ENCODE results near the gene AVPR1B. TPM values are rescaled to one million over a fixed set of nuclear protein-coding genes. Genes with fewer than 3 reads are reported as not detected.

Gene AVPR1B
- total RNA-seq, result not detected

- ChIA-PET POLR2A (no interaction called here), CTCF (interaction anchor here (0.6 kb wide), 1 partner anchor 11 kb away, joined by 4 read pairs; no protein-coding TSS in a partner anchor)
- no peak within 1 kb of the TSS for H3K4me3 Mint-ChIP-seq
- DNase-seq (peak; percentile 27), ATAC-seq (peak; percentile 75)
- no peaks in the 10 kb centered on the region for H3K36me3 Mint-ChIP-seq (ENCODE audit: low read depth)
- H3K9me3 Mint-ChIP-seq (ENCODE audit: insufficient read depth), result peaks cover 17% of the 10 kb centered on the region
- H3K4me1 Mint-ChIP-seq (ENCODE audit: low read depth), result peaks cover 8% of the 10 kb centered on the region
- H3K27ac Mint-ChIP-seq, result no peak within 1 kb of the TSS
- H3K27me3 Mint-ChIP-seq (ENCODE audit: low read depth), result peaks cover 60% of the 10 kb centered on the region
Observed at GRCh38 chr1:206117151-206117948, at the start of gene AVPR1B. Gene AVPR1B, minus strand, starts transcription at chr1:206117388. Its CDS starts 498 bp downstream, at chr1:206116890.

GRCh38 chr1:206145771-206146290 lies 28.6 kb upstream of the AVPR1B start:
- Mint-ChIP-seq H3K4me3 (no peak overlapping the region), H3K4me1 (ENCODE audit: low read depth) (peaks cover 2% of the 10 kb centered on the region), H3K9me3 (ENCODE audit: insufficient read depth) (no peaks in the 10 kb centered on the region), H3K27ac (no peak overlapping the region), H3K27me3 (ENCODE audit: low read depth) (peaks cover 32% of the 10 kb centered on the region), H3K36me3 (ENCODE audit: low read depth) (no peaks in the 10 kb centered on the region)
- ATAC-seq (no peak), DNase-seq (no peak)
- CTCF ChIA-PET, result no interaction called here
- POLR2A ChIA-PET, result no interaction called here

GRCh38 chr1:206144605-206145004 lies 27.4 kb upstream of the AVPR1B start:
- Mint-ChIP-seq H3K4me3 (no peak overlapping the region), H3K27me3 (ENCODE audit: low read depth) (peaks cover 43% of the 10 kb centered on the region), H3K27ac (no peak overlapping the region), H3K4me1 (ENCODE audit: low read depth) (peaks cover 2% of the 10 kb centered on the region), H3K9me3 (ENCODE audit: insufficient read depth) (no peaks in the 10 kb centered on the region), H3K36me3 (ENCODE audit: low read depth) (no peaks in the 10 kb centered on the region)
- no peak for DNase-seq
- ChIA-PET POLR2A (no interaction called here), CTCF (no interaction called here)
- no peak for ATAC-seq

DNA sequence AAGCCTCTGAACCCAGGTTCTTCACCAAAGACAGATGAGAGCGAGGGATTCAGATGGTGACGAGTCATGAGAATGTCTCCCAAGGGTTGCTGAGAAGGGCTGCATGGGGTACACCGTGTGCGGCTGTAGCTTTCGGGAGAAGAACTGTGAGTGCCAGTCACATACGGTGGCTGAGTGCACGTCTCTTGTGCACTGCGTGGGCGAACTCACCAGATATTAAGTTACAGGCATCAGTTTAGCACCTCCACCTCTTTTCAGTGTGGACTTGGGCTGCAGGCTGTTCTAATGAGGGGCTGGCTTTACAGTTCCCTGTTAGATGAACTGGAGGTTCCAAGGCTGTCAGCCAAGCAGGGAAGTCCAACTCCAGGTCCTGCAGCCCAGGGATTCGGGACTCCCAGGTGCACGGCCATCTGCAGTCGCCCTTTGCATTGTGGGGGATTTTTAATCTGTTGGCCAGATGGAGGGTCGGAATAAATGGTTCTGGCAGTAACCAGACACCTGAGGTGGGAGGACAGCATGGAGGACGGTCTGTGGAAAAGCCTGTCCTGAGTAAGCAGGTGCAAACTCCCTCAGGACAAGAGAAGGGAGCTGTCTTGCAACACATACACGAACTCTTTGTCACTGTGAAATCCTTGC lies 26.5 kb upstream of the AVPR1B start:
- ATAC-seq, result no peak

GRCh38 chr1:206142770-206143169 lies 25.6 kb upstream of the AVPR1B start:
- ChIA-PET POLR2A (no interaction called here), CTCF (interaction anchor here (0.6 kb wide), 1 partner anchor 505 kb away, joined by 3 read pairs; no protein-coding TSS in a partner anchor)
- Mint-ChIP-seq H3K9me3 (ENCODE audit: insufficient read depth) (no peaks in the 10 kb centered on the region), H3K4me3 (no peak overlapping the region), H3K27ac (no peak overlapping the region), H3K27me3 (ENCODE audit: low read depth) (peaks cover 54% of the 10 kb centered on the region), H3K4me1 (ENCODE audit: low read depth) (peaks cover 2% of the 10 kb centered on the region), H3K36me3 (ENCODE audit: low read depth) (no peaks in the 10 kb centered on the region)
- no peak for DNase-seq
- ATAC-seq, result no peak

More for the DNA sequence above, 26.5 kb upstream of the AVPR1B start:
- Mint-ChIP-seq H3K27ac (no peak overlapping the region), H3K36me3 (ENCODE audit: low read depth) (no peaks in the 10 kb centered on the region), H3K4me3 (no peak overlapping the region), H3K4me1 (ENCODE audit: low read depth) (peaks cover 2% of the 10 kb centered on the region), H3K27me3 (ENCODE audit: low read depth) (peaks cover 49% of the 10 kb centered on the region), H3K9me3 (ENCODE audit: insufficient read depth) (no peaks in the 10 kb centered on the region)
- CTCF ChIA-PET, result no interaction called here
- no peak for DNase-seq
- POLR2A ChIA-PET, result no interaction called here

- peaks cover 56% of the 10 kb centered on the region for H3K27me3 Mint-ChIP-seq (ENCODE audit: low read depth)
- POLR2A ChIA-PET, result no interaction called here
- CTCF ChIA-PET, result interaction anchor here (0.6 kb wide), 1 partner anchor 504 kb away, joined by 3 read pairs; no protein-coding TSS in a partner anchor
- no peak for ATAC-seq
- H3K36me3 Mint-ChIP-seq (ENCODE audit: low read depth), result no peaks in the 10 kb centered on the region
- no peak for DNase-seq
- H3K4me3 Mint-ChIP-seq, result no peak overlapping the region
- no peaks in the 10 kb centered on the region for H3K9me3 Mint-ChIP-seq (ENCODE audit: insufficient read depth)
- H3K27ac Mint-ChIP-seq, result no peak overlapping the region
- peaks cover 2% of the 10 kb centered on the region for H3K4me1 Mint-ChIP-seq (ENCODE audit: low read depth)
Observed at GRCh38 chr1:206142011-206142410, 24.8 kb upstream of the AVPR1B start.

DNA sequence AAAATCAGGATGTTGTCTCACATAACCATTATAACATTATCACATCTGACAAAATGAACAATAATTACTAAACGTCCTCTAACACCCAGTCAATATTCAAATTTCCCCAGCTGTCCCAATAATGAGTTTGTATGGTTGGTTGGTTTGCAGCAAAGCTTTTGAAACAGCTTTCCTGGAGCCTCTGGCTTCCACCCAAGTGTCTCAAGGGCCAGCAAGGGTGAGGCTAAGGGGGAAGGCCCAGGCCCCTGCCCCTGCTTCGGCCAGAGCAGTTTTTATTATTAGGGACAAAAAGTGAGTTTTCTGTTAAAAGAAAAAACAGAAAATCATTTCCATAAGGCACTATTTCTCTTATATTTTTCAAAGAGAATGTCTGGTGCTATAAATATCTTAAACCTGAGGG lies 19.1 kb upstream of the AVPR1B start:
- Mint-ChIP-seq H3K4me1 (ENCODE audit: low read depth) (no peaks in the 10 kb centered on the region), H3K9me3 (ENCODE audit: insufficient read depth) (no peaks in the 10 kb centered on the region), H3K27ac (no peak overlapping the region), H3K36me3 (ENCODE audit: low read depth) (no peaks in the 10 kb centered on the region), H3K4me3 (no peak overlapping the region), H3K27me3 (ENCODE audit: low read depth) (peaks cover 38% of the 10 kb centered on the region)
- DNase-seq (no peak), ATAC-seq (no peak)
- CTCF ChIA-PET, result interaction anchor here (0.7 to 1.6 kb wide), 2 partner anchors 8 to 159 kb away, joined by 3 read pairs; no protein-coding TSS in a partner anchor
- POLR2A ChIA-PET, result no interaction called here

DNA sequence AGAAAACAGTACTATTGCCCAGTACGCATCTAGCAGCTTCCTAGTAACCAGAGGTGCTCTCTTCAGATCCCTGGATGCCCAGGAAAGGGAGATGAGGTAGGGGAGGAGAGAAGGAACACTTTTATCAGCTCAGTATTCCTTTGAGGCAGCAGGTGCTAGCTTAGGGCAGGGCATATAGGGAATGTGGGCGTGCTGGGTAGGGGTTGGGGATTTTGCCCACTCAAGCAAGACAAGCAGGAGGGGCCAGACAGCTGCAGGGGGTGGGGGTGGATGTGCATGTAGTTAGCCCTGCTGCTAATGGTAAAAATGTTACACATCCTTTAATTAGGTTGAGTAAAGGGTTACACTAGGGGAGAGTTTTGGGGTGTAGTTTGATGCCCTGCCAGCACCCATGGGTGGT lies 18.1 kb upstream of the AVPR1B start:
- peaks cover 36% of the 10 kb centered on the region for H3K27me3 Mint-ChIP-seq (ENCODE audit: low read depth)
- no peaks in the 10 kb centered on the region for H3K4me1 Mint-ChIP-seq (ENCODE audit: low read depth)
- no peaks in the 10 kb centered on the region for H3K36me3 Mint-ChIP-seq (ENCODE audit: low read depth)
- no peak overlapping the region for H3K27ac Mint-ChIP-seq
- CTCF ChIA-PET, result interaction anchor here (0.9 kb wide), 1 partner anchor 29 kb away, joined by 3 read pairs; no protein-coding TSS in a partner anchor
- DNase-seq, result no peak
- ATAC-seq, result no peak
- POLR2A ChIA-PET, result no interaction called here
- no peak overlapping the region for H3K4me3 Mint-ChIP-seq
- H3K9me3 Mint-ChIP-seq (ENCODE audit: insufficient read depth), result no peaks in the 10 kb centered on the region

DNA sequence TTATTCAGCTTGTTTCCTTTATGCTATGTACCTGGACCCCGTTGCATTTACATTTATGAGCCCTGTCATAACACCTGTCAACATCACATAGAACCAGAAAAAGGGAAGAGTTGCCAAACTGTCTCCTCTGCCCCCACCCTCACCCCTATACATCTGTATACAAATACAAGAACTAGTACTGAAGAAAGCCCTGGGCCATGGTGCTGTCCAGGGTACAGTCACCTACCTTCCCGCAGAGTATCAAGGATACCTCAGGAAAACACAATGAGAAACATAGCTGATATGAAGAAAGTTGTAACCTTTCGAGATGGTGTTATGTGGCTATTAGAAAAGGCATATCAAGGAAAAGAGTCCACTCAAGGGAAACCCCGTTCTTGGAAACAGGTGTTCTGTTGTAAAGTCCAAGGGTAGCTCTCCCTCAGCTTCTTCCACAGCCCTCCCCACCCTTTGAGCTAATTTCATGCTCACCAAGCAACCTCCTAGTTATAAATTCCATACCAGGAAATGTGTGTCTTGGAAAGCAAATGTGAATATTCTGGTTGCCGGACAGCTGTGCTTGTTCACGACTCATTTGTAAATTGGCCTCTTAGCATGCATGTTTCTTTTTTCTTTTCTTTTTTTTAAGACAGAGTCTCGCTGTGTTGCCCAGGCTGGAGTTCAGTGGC lies 16.7 kb upstream of the AVPR1B start:
- no peak for ATAC-seq
- Mint-ChIP-seq H3K27me3 (ENCODE audit: low read depth) (peaks cover 31% of the 10 kb centered on the region), H3K27ac (no peak overlapping the region), H3K4me1 (ENCODE audit: low read depth) (no peaks in the 10 kb centered on the region), H3K36me3 (ENCODE audit: low read depth) (no peaks in the 10 kb centered on the region), H3K9me3 (ENCODE audit: insufficient read depth) (no peaks in the 10 kb centered on the region), H3K4me3 (no peak overlapping the region)
- DNase-seq, result no peak
- ChIA-PET POLR2A (no interaction called here), CTCF (no interaction called here)

GRCh38 chr1:206131037-206131436 lies 13.8 kb upstream of the AVPR1B start:
- POLR2A ChIA-PET, result no interaction called here
- Mint-ChIP-seq H3K27me3 (ENCODE audit: low read depth) (peaks cover 24% of the 10 kb centered on the region), H3K36me3 (ENCODE audit: low read depth) (no peaks in the 10 kb centered on the region), H3K27ac (no peak overlapping the region), H3K4me1 (ENCODE audit: low read depth) (no peaks in the 10 kb centered on the region), H3K9me3 (ENCODE audit: insufficient read depth) (no peaks in the 10 kb centered on the region), H3K4me3 (no peak overlapping the region)
- DNase-seq (no peak), ATAC-seq (no peak)
- CTCF ChIA-PET, result no interaction called here

DNA sequence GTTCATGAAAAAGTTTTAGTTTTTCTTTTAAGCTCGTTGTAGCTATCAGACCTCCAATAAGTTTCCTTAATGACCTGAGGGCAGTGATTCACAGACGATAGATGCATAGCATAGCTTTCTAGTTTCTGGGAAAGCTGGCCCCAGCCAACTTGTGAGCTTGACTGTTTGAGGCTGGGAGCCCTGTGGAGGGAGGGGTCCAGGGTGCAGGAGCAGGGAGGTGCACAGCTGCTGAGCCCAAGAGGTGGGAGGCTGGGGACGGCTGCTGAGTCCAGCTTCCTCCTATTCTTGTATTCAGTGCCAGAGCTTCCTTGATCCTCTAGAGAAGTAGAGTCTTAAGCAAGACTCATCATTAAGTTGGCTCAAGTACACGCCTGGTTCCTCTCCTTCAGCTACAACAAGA lies 11.0 kb upstream of the AVPR1B start:
- ChIA-PET POLR2A (no interaction called here), CTCF (interaction anchor here (0.7 to 1.2 kb wide), 3 partner anchors 9 to 210 kb away, joined by 3 to 5 read pairs (median 4); no protein-coding TSS in a partner anchor)
- Mint-ChIP-seq H3K27ac (no peak overlapping the region), H3K4me3 (no peak overlapping the region), H3K9me3 (ENCODE audit: insufficient read depth) (no peaks in the 10 kb centered on the region), H3K36me3 (ENCODE audit: low read depth) (no peaks in the 10 kb centered on the region), H3K4me1 (ENCODE audit: low read depth) (no peaks in the 10 kb centered on the region), H3K27me3 (ENCODE audit: low read depth) (peaks cover 25% of the 10 kb centered on the region)
- no peak for ATAC-seq
- no peak for DNase-seq

GRCh38 chr1:206127336-206127735 lies 10.1 kb upstream of the AVPR1B start:
- ATAC-seq (no peak), DNase-seq (no peak)
- CTCF ChIA-PET, result interaction anchor here (1.2 kb wide), 1 partner anchor 97 kb away, joined by 4 read pairs; no protein-coding TSS in a partner anchor
- Mint-ChIP-seq H3K4me1 (ENCODE audit: low read depth) (no peaks in the 10 kb centered on the region), H3K9me3 (ENCODE audit: insufficient read depth) (no peaks in the 10 kb centered on the region), H3K27ac (no peak overlapping the region), H3K27me3 (ENCODE audit: low read depth) (peaks cover 28% of the 10 kb centered on the region), H3K4me3 (no peak overlapping the region), H3K36me3 (ENCODE audit: low read depth) (no peaks in the 10 kb centered on the region)
- POLR2A ChIA-PET, result no interaction called here

Measured in activated CD8-positive, alpha-beta T cell treated with anti-CD3 and anti-CD28 coated beads, Interleukin-2, amount 10 ng/mL, durations not matched to agents 7 days and 5 days (primary cell).